HG03108 (cell line): ENCODE measurements around the gene CDC42.
A peak's percentile ranks its signal among the peaks of the same experiment; 100 is the strongest.
"Not testable (repeated sequence)": the region's sequence is repeated elsewhere in the genome, so short reads cannot be mapped to it uniquely, and the experiment has no call there.

ENCODE experiments used
- ATAC-seq: cut with Tn5 transposase; IDR thresholded peaks from one replicate; pipeline ENCODE4 v1.9.1; 2021; ENCODE audit warnings: moderate library complexity; ENCODE audit not compliant: unreplicated experiment

Gene CDC42

GRCh38 chr1:22071511-22071910 is 19.0 kb downstream of the CDC42 start:
- no peak for ATAC-seq

DNA sequence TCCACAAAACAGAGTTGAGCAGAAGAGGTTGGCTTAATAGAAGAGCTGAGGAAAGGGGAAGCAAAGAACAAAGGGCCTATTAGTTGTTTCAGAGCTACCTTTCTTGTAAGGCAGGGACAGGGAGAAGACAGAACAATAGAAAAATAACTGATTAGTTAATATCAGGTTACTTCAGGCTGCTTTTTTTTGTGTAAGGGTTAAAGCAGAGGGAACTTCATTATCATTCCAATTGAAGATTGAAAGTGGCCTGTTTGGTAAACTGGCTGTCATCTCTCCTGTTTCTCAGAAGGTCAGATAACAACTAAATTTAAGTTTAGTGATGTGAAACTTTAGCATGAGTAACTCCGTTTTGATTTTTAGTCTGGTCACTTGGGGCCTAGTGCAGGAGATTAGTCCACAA is 22.3 kb downstream of the CDC42 start:
- peak; percentile 46 for ATAC-seq

GRCh38 chr1:22075718-22076117 is 23.2 kb downstream of the CDC42 start:
- no peak for ATAC-seq

DNA sequence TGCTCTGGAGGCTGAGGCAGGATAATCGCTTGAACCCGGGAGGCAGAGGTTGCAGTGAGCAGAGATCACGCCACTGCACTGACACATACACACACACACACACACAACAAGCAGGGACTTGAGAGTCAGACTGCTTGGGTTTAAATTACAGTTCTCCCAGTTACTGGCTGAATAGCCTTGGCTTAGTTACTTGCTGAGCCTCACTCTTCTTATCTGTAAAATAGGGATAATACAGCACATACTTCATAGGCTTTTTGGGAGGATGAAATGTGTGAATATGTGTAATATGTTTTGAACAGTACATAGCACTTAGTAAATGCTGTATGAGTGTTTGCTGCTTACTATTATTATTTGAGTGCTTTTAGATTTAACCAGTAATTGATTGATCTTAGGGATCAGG is 23.8 kb downstream of the CDC42 start:
- no peak for ATAC-seq

DNA sequence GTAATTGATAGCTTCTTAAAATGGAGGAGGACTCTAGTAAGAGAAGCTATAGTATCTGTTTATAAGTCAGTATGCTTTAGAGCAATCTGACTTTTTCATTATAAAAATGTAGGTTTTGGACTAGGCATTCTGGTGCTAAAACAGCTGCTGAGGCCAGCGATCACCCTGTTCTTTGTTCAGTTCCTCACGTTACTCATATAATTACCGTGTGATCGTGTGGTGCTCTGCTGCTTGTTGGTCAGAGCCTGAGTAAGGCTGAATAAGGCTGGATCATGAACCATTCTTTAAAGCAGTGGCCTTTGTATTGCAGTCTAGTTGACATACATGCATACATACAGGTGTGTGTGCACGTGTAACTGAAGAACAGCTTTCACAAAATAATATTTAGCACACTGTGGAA is 25.2 kb downstream of the CDC42 start:
- ATAC-seq, result no peak

GRCh38 chr1:22078133-22078532 is 25.6 kb downstream of the CDC42 start:
- no peak for ATAC-seq

GRCh38 chr1:22080191-22080590 is 27.7 kb downstream of the CDC42 start:
- no peak for ATAC-seq

DNA sequence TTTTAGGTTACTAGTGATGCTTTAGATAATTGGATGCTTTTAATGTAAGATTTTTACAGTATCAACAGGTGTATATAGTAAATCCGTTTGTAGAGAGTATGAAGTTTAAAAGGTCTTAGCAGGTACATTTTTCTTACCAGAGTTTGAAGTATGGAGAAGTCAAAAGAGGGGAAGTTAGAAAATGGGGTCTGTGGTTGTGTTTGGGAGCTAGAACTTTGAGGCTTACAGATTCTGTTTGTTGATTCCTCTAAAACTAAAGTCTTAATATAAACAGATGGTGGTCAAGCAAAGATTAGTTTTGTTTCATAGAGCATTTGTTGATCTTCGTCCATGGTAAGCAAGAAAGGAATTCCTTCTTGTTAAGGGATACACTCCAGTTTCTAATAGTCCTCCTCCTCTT is 35.8 kb downstream of the CDC42 start:
- no peak for ATAC-seq

- no peak for ATAC-seq
These were observed 36.6 kb downstream of the CDC42 start for GRCh38 chr1:22089134-22089571.

- no peak for ATAC-seq
These were observed 37.3 kb downstream of the CDC42 start for GRCh38 chr1:22089787-22090186.

- ATAC-seq, result no peak
These were observed 38.4 kb downstream of the CDC42 start for GRCh38 chr1:22090867-22091266.

- ATAC-seq, result not testable (repeated sequence)
These were observed 39.7 kb downstream of the CDC42 start for GRCh38 chr1:22092026-22092768.

DNA sequence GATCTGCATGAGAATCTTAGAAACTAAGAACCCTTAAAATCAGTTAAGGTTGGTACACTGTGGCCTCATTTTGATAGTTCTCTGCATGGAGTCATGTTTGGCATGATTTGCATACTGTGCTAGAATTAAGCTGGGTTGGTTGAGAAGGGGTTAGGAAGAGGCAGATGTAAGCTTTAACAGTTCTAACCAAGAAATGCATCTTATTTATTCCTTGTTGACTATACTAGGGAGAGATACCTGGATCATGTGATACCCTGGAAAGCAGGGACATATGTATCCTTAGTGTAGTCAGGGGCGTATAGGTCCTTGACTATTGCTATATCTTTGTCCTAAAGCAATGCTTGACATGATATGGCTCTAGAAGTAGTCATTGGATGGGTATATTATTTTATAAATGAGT is 41.0 kb downstream of the CDC42 start:
- ATAC-seq, result no peak

GRCh38 chr1:22096036-22096435 is 43.5 kb downstream of the CDC42 start:
- no peak for ATAC-seq

DNA sequence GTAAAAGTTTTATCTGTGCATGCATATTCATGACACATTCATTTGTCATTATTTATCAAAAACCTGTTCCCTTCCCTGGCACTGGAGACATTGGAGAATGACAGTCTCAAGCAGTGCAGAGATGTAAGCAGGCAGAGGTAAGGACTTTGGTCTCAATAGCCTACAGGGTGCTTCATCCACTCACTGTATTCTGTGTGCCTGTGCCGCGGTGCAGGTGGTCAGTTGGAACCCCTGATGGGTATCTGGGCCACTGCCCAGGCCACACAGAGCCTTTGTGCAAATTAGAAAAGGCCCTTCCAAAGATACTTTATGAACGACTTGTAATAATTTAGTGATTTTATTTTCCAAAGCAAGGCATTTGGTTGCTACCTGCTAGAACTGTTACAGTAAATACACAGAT is 44.0 kb downstream of the CDC42 start:
- no peak for ATAC-seq

DNA sequence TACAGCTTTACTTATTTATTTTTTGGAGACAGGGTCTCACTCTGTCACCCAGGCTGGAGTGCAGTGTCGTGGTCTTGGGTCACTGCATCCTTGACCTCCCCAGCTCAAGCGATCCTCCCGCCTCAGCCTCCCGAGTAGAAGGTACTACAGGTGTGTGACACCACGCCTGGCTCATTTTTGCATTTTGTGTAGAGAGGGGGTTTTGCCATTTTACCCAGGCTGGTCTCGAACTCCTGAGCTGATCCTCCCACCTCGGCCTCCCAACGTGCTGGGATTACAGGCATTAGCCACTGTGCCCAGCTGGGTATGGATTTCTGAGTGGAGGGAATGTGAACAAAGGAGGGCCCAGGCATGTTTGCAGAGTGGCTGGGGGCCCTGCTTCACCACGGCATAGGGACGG is 46.2 kb downstream of the CDC42 start:
- no peak for ATAC-seq

DNA sequence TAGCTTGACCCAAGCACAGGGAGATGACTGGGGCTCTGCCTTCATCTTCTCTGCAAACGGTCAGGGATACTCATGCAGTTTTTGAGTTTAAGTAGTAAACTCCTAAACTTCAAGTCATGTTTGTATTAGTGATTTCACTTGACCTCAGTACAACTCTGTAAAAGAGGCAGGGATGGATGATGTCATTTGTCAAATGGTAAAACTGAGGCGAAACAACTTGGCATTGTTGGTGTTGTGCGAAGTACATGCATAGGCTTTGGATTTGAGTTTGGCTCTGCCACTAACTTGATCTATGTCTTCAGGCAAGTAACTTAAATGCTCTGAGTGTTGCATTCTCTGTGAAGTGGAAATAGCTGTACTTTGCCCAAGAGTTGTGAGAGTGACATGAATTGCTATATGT is 47.7 kb downstream of the CDC42 start:
- ATAC-seq, result no peak

GRCh38 chr1:22101199-22101598 is 48.7 kb downstream of the CDC42 start:
- no peak for ATAC-seq

DNA sequence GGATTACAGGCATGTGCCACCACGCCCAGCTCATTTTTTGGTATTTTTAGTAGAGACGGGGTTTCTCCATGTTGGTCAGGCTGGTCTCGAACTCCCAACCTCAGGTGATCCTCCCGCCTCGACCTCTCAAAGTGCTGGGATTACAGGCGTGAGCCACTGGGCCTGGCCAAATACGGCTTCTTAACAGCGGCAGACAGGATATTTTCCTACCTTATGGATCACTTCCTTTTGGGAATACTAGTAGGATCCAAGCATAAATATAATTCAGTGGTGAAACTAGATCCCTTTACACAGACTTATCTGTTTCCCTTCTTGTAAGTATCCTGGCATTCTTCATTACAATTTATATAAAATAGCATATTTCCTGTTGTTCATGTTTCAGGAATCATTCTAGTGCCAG is 49.5 kb downstream of the CDC42 start:
- no peak for ATAC-seq

GRCh38 chr1:22102746-22103145 is 50.2 kb downstream of the CDC42 start:
- no peak for ATAC-seq

- ATAC-seq, result no peak
These were observed 51.6 kb downstream of the CDC42 start for GRCh38 chr1:22104094-22104493.

- no peak for ATAC-seq
These were observed 52.4 kb downstream of the CDC42 start for GRCh38 chr1:22104865-22105437.
